VCaP (cell line): ENCODE results near the gene CDKN2AIPNL.

Experiments used
- H3K27ac ChIP-seq: fragments of 450-650 bp; 2 replicates; pipeline ENCODE4 v1.5.1; 2017
- CTCF ChIP-seq: fragments of 450-650 bp; conservative IDR thresholded peaks from 2 replicates; pipeline ENCODE4 v1.5.1; 2017; ENCODE audit warnings: mild to moderate bottlenecking, moderate library complexity

Gene CDKN2AIPNL

GRCh38 chr5:134411546-134412266 is at the start of gene CDKN2AIPNL:
TSS of gene CDKN2AIPNL (minus strand) at chr5:134411881. CDS start at chr5:134411854, 27 bp downstream.
- peak; percentile 89 for TF ChIP-seq CTCF
- peak within 1 kb of the TSS; percentile 81 for H3K27ac ChIP-seq

- TF ChIP-seq CTCF: no peak
- no peak overlapping the region for H3K27ac ChIP-seq
Measured at GRCh38 chr5:134460551-134460950, 48.9 kb upstream of the CDKN2AIPNL start.

- no peak for TF ChIP-seq CTCF
- no peak overlapping the region for H3K27ac ChIP-seq
Measured at GRCh38 chr5:134459491-134459890, 47.8 kb upstream of the CDKN2AIPNL start.

- no peak overlapping the region for H3K27ac ChIP-seq
- TF ChIP-seq CTCF: no peak
Measured at GRCh38 chr5:134459010-134459403, 47.3 kb upstream of the CDKN2AIPNL start.

DNA sequence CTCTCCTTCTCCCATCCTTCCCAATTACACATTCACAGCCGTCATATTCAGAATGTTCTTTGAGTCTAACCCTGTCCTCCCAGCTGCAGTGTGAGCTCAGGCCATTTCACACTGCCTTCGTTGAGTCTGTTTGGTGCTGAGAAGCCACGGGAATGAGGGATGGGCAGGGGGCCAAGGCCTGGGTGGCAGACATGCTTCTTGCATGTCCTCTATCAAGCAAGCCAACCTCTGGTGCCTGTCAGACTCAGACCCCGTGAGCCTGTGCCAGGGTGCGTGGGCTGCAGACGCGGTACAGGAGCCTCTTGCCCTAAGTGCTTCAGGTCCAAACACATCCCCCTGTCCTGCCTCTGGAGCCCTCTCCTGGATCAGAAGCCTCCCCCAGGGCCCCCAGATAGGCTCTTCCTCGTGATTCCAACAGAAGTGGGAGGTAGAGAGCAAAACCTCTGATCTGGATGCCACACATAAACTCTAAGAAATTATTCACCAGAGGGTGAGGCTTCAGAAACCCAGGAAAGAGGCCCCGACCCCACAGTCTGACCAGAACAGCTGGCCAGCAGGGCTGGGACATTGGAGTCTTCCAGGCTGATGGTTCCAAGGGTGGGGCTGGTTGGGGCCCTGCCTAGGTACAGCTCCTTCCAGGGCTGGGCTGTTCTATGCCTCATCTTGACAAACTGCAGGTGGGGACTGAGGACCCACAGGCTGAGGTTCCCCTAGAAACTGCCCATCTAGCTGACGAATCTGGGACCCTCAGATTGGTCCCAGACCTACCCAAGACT is 46.7 kb upstream of the CDKN2AIPNL start:
- no peak overlapping the region for H3K27ac ChIP-seq
- no peak for TF ChIP-seq CTCF

- H3K27ac ChIP-seq: no peak overlapping the region
- no peak for TF ChIP-seq CTCF
Measured at GRCh38 chr5:134457801-134458200, 46.1 kb upstream of the CDKN2AIPNL start.

DNA sequence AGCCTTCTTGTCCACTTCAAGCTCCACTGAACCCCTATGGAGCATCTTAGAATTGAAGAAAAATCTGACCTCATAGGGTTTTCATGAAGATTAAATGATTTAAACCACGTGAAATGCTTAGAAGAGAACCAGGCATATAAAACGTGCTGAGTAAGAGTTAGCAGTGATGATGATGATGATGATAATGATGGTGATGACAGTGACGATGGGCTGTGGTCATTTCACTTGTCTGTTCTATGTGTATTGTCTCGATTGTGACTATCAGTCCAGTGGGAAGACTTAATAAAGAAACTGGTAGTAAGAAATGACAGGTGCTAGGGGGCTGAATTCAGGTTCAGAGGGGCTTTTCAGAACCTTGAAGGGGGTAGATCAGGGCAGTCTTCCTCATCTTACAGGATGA is 45.1 kb upstream of the CDKN2AIPNL start:
- no peak overlapping the region for H3K27ac ChIP-seq
- no peak for TF ChIP-seq CTCF
